ENCODE results near the gene RGS5.

RGS5 gene

GRCh38 chr1:163107655-163108054 is 95.1 kb downstream of the RGS5 start:
- peak; percentile 38 for DNase-seq (ENCODE audit: low read depth)
- H3K4me3 ChIP-seq (ENCODE audit: low read length), result no peak overlapping the region
- TF ChIP-seq CTCF (IDR thresholded peaks at IDR 0.05; ENCODE audit: insufficient read depth, low read depth, low read length, missing control alignments), result no peak

- TF ChIP-seq CTCF (IDR thresholded peaks at IDR 0.05; ENCODE audit: insufficient read depth, low read depth, low read length, missing control alignments), result no peak
- DNase-seq (ENCODE audit: low read depth), result no peak
- no peak overlapping the region for H3K4me3 ChIP-seq (ENCODE audit: low read length)
Measured at GRCh38 chr1:163106364-163106987, 96.2 kb downstream of the RGS5 start.

GRCh38 chr1:163104385-163105099 is 98.2 kb downstream of the RGS5 start:
- H3K4me3 ChIP-seq (ENCODE audit: low read length), result no peak overlapping the region
- no peak for TF ChIP-seq CTCF (IDR thresholded peaks at IDR 0.05; ENCODE audit: insufficient read depth, low read depth, low read length, missing control alignments)
- DNase-seq (ENCODE audit: low read depth), result no peak

GRCh38 chr1:163102590-163102989 is 100.1 kb downstream of the RGS5 start:
- H3K4me3 ChIP-seq (ENCODE audit: low read length), result no peak overlapping the region
- DNase-seq (ENCODE audit: low read depth), result no peak
- no peak for TF ChIP-seq CTCF (IDR thresholded peaks at IDR 0.05; ENCODE audit: insufficient read depth, low read depth, low read length, missing control alignments)

GRCh38 chr1:163095213-163095612 is 107.5 kb downstream of the RGS5 start:
- no peak for DNase-seq (ENCODE audit: low read depth)
- H3K4me3 ChIP-seq (ENCODE audit: low read length), result no peak overlapping the region
- no peak for TF ChIP-seq CTCF (IDR thresholded peaks at IDR 0.05; ENCODE audit: insufficient read depth, low read depth, low read length, missing control alignments)

- no peak for TF ChIP-seq CTCF (IDR thresholded peaks at IDR 0.05; ENCODE audit: insufficient read depth, low read depth, low read length, missing control alignments)
- DNase-seq (ENCODE audit: low read depth), result peak; percentile 42
- H3K4me3 ChIP-seq (ENCODE audit: low read length), result no peak overlapping the region
Measured at GRCh38 chr1:163094589-163094988, 108.1 kb downstream of the RGS5 start.

GRCh38 chr1:163094182-163094581 is 108.5 kb downstream of the RGS5 start:
- no peak for TF ChIP-seq CTCF (IDR thresholded peaks at IDR 0.05; ENCODE audit: insufficient read depth, low read depth, low read length, missing control alignments)
- DNase-seq (ENCODE audit: low read depth), result no peak
- H3K4me3 ChIP-seq (ENCODE audit: low read length), result no peak overlapping the region
